Measurements from ENCODE around the gene TACC2. TPM values are rescaled to one million over a fixed set of nuclear protein-coding genes. Genes with fewer than 3 reads are reported as not detected.

TACC2 gene
- total RNA-seq, 1 experiment from 2014 or later: 89.0 TPM

- H3K36me3 Mint-ChIP-seq (ENCODE audit: insufficient read depth, unreplicated experiment): no peaks in the 10 kb centered on the region
- POLR2A ChIA-PET: interaction anchor here (1.0 kb wide), 1 partner anchor 10 kb away, joined by 3 read pairs; no protein-coding TSS in a partner anchor
- intact Hi-C loops (cut with micrococcal nuclease): loop anchor here (1.0 kb wide), 1 partner anchor 83 kb away; no protein-coding TSS in a partner anchor
- H3K9me3 Mint-ChIP-seq (ENCODE audit: unreplicated experiment): no peaks in the 10 kb centered on the region
- BruUV-seq (replicated peaks): no TSS peak
- peaks cover 5% of the 10 kb centered on the region for H3K4me1 Mint-ChIP-seq (ENCODE audit: insufficient read depth, unreplicated experiment)
- no peak for TF ChIP-seq CTCF (IDR thresholded peaks at IDR 0.05; ENCODE audit: unreplicated experiment)
- DNase-seq (ENCODE audit: unreplicated experiment): no peak
- no peaks in the 10 kb centered on the region for H3K27me3 Mint-ChIP-seq (ENCODE audit: insufficient read depth, unreplicated experiment)
- no peak overlapping the region for H3K4me3 Mint-ChIP-seq (ENCODE audit: unreplicated experiment)
- CTCF ChIA-PET: interaction anchor here (0.6 to 1.5 kb wide), 4 partner anchors 11 to 89 kb away, joined by 3 read pairs; no protein-coding TSS in a partner anchor
- H3K27ac Mint-ChIP-seq (ENCODE audit: low read depth, unreplicated experiment): no peak overlapping the region
Observed at GRCh38 chr10:122029499-122030199, 40.7 kb downstream of the TACC2 start.

- Mint-ChIP-seq H3K4me3 (ENCODE audit: unreplicated experiment) (no peak overlapping the region), H3K9me3 (ENCODE audit: unreplicated experiment) (no peaks in the 10 kb centered on the region), H3K27ac (ENCODE audit: low read depth, unreplicated experiment) (no peak overlapping the region), H3K27me3 (ENCODE audit: insufficient read depth, unreplicated experiment) (no peaks in the 10 kb centered on the region), H3K4me1 (ENCODE audit: insufficient read depth, unreplicated experiment) (peaks cover 5% of the 10 kb centered on the region), H3K36me3 (ENCODE audit: insufficient read depth, unreplicated experiment) (no peaks in the 10 kb centered on the region)
- POLR2A ChIA-PET: interaction anchor here (1.0 kb wide), 1 partner anchor 10 kb away, joined by 3 read pairs; no protein-coding TSS in a partner anchor
- TF ChIP-seq CTCF (IDR thresholded peaks at IDR 0.05; ENCODE audit: unreplicated experiment): no peak
- CTCF ChIA-PET: interaction anchor here (0.6 to 1.5 kb wide), 4 partner anchors 11 to 22 kb away, joined by 3 read pairs; no protein-coding TSS in a partner anchor
- intact Hi-C loops (cut with micrococcal nuclease): loop anchor here (1.0 kb wide), 1 partner anchor 82 kb away; no protein-coding TSS in a partner anchor
- DNase-seq (ENCODE audit: unreplicated experiment): no peak
- BruUV-seq (replicated peaks): no TSS peak
Observed at GRCh38 chr10:122030200-122030552, 41.2 kb downstream of the TACC2 start.

GRCh38 chr10:122033224-122033926, 44.4 kb downstream of the TACC2 start:
- Mint-ChIP-seq H3K27me3 (ENCODE audit: insufficient read depth, unreplicated experiment) (no peaks in the 10 kb centered on the region), H3K27ac (ENCODE audit: low read depth, unreplicated experiment) (no peak overlapping the region), H3K4me1 (ENCODE audit: insufficient read depth, unreplicated experiment) (peaks cover 5% of the 10 kb centered on the region), H3K9me3 (ENCODE audit: unreplicated experiment) (no peaks in the 10 kb centered on the region), H3K36me3 (ENCODE audit: insufficient read depth, unreplicated experiment) (no peaks in the 10 kb centered on the region), H3K4me3 (ENCODE audit: unreplicated experiment) (no peak overlapping the region)
- intact Hi-C loops (cut with micrococcal nuclease): no loop called here
- BruUV-seq (replicated peaks): no TSS peak
- no peak for DNase-seq (ENCODE audit: unreplicated experiment)
- POLR2A ChIA-PET: interaction anchor here (1.0 to 1.4 kb wide), 3 partner anchors 11 to 30 kb away, joined by 3 to 5 read pairs (median 4); no protein-coding TSS in a partner anchor
- no peak for TF ChIP-seq CTCF (IDR thresholded peaks at IDR 0.05; ENCODE audit: unreplicated experiment)
- CTCF ChIA-PET: interaction anchor here (0.6 to 1.8 kb wide), 3 partner anchors 18 to 79 kb away, joined by 3 to 14 read pairs (median 4); partner anchors contain the start of gene NSMCE4A

- no peak overlapping the region for H3K4me3 Mint-ChIP-seq (ENCODE audit: unreplicated experiment)
- no peaks in the 10 kb centered on the region for H3K9me3 Mint-ChIP-seq (ENCODE audit: unreplicated experiment)
- no peak for TF ChIP-seq CTCF (IDR thresholded peaks at IDR 0.05; ENCODE audit: unreplicated experiment)
- intact Hi-C loops (cut with micrococcal nuclease): no loop called here
- H3K27ac Mint-ChIP-seq (ENCODE audit: low read depth, unreplicated experiment): no peak overlapping the region
- peak; percentile 76 for DNase-seq (ENCODE audit: unreplicated experiment)
- no peaks in the 10 kb centered on the region for H3K36me3 Mint-ChIP-seq (ENCODE audit: insufficient read depth, unreplicated experiment)
- no TSS peak for BruUV-seq (replicated peaks)
- POLR2A ChIA-PET: interaction anchor here (1.0 to 1.4 kb wide), 2 partner anchors 14 to 29 kb away, joined by 3 to 4 read pairs; no protein-coding TSS in a partner anchor
- H3K27me3 Mint-ChIP-seq (ENCODE audit: insufficient read depth, unreplicated experiment): no peaks in the 10 kb centered on the region
- peaks cover 5% of the 10 kb centered on the region for H3K4me1 Mint-ChIP-seq (ENCODE audit: insufficient read depth, unreplicated experiment)
- CTCF ChIA-PET: interaction anchor here (1.3 to 1.8 kb wide), 2 partner anchors 18 to 78 kb away, joined by 4 to 14 read pairs; no protein-coding TSS in a partner anchor
Observed at GRCh38 chr10:122034149-122034756, 45.3 kb downstream of the TACC2 start.

Data from MCF 10A (cell line).